Mesendoderm (in vitro differentiated cells): ENCODE data around the gene GKAP1.

Experiments used
- DNase-seq: peaks from one replicate; pipeline ENCODE4 v3.0.0; 2013
- H2AK5ac ChIP-seq: 2 replicates; pipeline ENCODE4 v1.6.1; 2013; ENCODE audit warnings: low read length, inconsistent platforms
- H2BK120ac ChIP-seq: 2 replicates; pipeline ENCODE4 v1.6.1; 2013; ENCODE audit warnings: low read depth, mild to moderate bottlenecking, low read length, moderate library complexity, mixed read lengths
- H2BK15ac ChIP-seq: replicated peaks from 2 replicates; pipeline ENCODE4 v1.6.1; 2013; ENCODE audit warnings: low read depth, mild to moderate bottlenecking, moderate library complexity
- H2BK5ac ChIP-seq: 2 replicates; pipeline ENCODE4 v1.6.1; 2013; ENCODE audit warnings: low read length, inconsistent platforms
- H3K18ac ChIP-seq: 2 replicates; pipeline ENCODE4 v1.6.1; 2013; ENCODE audit warnings: mild to moderate bottlenecking, low read length, mixed read lengths
- H3K23ac ChIP-seq: one replicate; pipeline ENCODE4 v1.6.1; 2013; ENCODE audit warnings: low read length
- H3K27ac ChIP-seq: 2 replicates; pipeline ENCODE4 v1.5.1; 2013; ENCODE audit warnings: low read depth, mild to moderate bottlenecking, inconsistent platforms, low read length, moderate library complexity
- H3K27me3 ChIP-seq: 2 replicates; pipeline ENCODE4 v1.6.1; 2013; ENCODE audit warnings: low read length, control low read depth, mild to moderate bottlenecking, inconsistent platforms; ENCODE audit not compliant: insufficient read depth, poor library complexity
- H3K36me3 ChIP-seq: 2 replicates; pipeline ENCODE4 v1.6.1; 2013; ENCODE audit warnings: low read length, inconsistent platforms; ENCODE audit not compliant: control insufficient read depth, insufficient read depth
- H3K4ac ChIP-seq: one replicate; pipeline ENCODE4 v1.6.1; 2013; ENCODE audit warnings: low read depth, mild to moderate bottlenecking, low read length, moderate library complexity
- H3K4me1 ChIP-seq: 2 replicates; pipeline ENCODE4 v1.6.1; 2013; ENCODE audit warnings: low read depth, low read length, inconsistent platforms; ENCODE audit not compliant: control insufficient read depth
- H3K4me2 ChIP-seq: 2 replicates; pipeline ENCODE4 v1.6.1; 2013; ENCODE audit warnings: low read length
- H3K4me3 ChIP-seq: 2 replicates; pipeline ENCODE4 v1.5.1; 2013; ENCODE audit warnings: mild to moderate bottlenecking, low read length
- H3K56ac ChIP-seq: one replicate; pipeline ENCODE4 v1.6.1; 2013; ENCODE audit warnings: low read length
- H3K79me1 ChIP-seq: 2 replicates; pipeline ENCODE4 v1.6.1; 2013; ENCODE audit warnings: low read length, inconsistent platforms
- H3K79me2 ChIP-seq: 2 replicates; pipeline ENCODE4 v1.6.1; 2013; ENCODE audit warnings: mild to moderate bottlenecking, low read length; ENCODE audit not compliant: control insufficient read depth, insufficient read depth
- H3K9ac ChIP-seq: 2 replicates; pipeline ENCODE4 v1.6.1; 2013; ENCODE audit warnings: low read length, inconsistent platforms
- H4K5ac ChIP-seq: one replicate; pipeline ENCODE4 v1.6.1; 2013; ENCODE audit warnings: low read length
- H4K8ac ChIP-seq: one replicate; pipeline ENCODE4 v1.6.1; 2013; ENCODE audit warnings: low read depth, mild to moderate bottlenecking, control low read depth, low read length, moderate library complexity
- WGBS: extraction: QIAGEN DNeasy Blood & Tissue Kit; methylation state at CpG from one replicate; pipeline ENCODE4 v1.1.7; 2013; ENCODE audit warnings: low lambda C conversion rate, missing lambda C conversion rate; ENCODE audit not compliant: insufficient coverage; ENCODE audit errors: extremely low coverage; 5-methylcytosine and 5-hydroxymethylcytosine counted together

Gene GKAP1

DNA sequence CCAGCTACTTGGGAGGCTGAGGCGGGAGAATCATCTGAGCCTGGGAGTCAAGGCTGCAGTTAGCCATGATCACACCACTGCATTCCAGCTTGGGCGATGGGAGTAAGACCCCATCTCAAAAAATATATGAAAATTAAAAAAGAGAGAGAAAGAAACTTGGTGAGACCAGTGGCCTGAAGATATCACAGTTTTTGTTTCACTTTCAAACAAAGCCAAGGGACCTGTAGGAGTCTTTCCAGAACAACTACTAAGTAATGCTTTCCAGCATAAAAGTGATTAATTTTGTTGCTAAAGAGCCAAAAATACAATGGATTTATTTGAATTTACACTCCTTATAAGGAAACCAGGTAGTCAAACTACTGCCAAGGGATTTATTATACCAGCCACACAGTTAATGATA is 23.5 kb downstream of the GKAP1 start:
- Histone ChIP-seq H3K79me1 (no peaks in the 10 kb centered on the region), H3K23ac (no peak overlapping the region), H3K4me3 (no peak overlapping the region), H3K9ac (no peak overlapping the region), H2BK120ac (no peak overlapping the region), H3K4me1 (no peaks in the 10 kb centered on the region), H3K56ac (no peak overlapping the region), H2AK5ac (no peak overlapping the region), H3K79me2 (no peaks in the 10 kb centered on the region), H4K8ac (no peak overlapping the region), H3K27me3 (no peaks in the 10 kb centered on the region), H2BK5ac (no peak overlapping the region), H3K18ac (no peak overlapping the region), H3K4ac (no peak overlapping the region), H3K4me2 (no peak overlapping the region), H2BK15ac (no peak overlapping the region), H3K36me3 (no peaks in the 10 kb centered on the region), H3K27ac (no peak overlapping the region), H4K5ac (no peak overlapping the region)
- WGBS, result no CpG with 5 or more reads among the region's 2 CpGs
- DNase-seq, result no peak

DNA sequence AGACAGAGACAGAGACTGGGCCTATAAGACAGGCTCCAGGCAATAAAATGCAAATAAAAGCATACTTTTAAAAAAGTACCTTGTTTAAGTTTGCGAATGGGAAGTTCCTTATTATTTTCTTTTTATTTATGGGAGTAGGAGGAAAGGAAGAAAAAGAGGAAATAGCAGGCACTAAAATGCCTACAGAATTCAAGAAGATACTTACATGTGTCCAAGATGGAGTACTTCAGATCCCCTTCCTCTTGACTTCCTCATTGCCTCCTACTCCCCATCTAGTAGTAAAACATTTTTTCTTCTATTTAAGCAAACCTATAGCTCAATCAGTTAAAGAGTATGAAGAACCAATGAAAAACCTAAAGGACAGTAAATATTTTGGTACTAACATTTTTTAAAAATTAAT is 24.8 kb downstream of the GKAP1 start:
- WGBS, result no CpG with 5 or more reads among the region's 1 CpG
- H3K23ac ChIP-seq, result no peak overlapping the region
- H3K27me3 ChIP-seq, result no peaks in the 10 kb centered on the region
- H3K4me3 ChIP-seq, result no peak overlapping the region
- no peak overlapping the region for H3K4me2 ChIP-seq
- H2AK5ac ChIP-seq, result no peak overlapping the region
- DNase-seq, result no peak
- no peaks in the 10 kb centered on the region for H3K79me1 ChIP-seq
- no peak overlapping the region for H3K27ac ChIP-seq
- no peak overlapping the region for H4K8ac ChIP-seq
- H2BK5ac ChIP-seq, result no peak overlapping the region
- no peak overlapping the region for H3K18ac ChIP-seq
- no peak overlapping the region for H4K5ac ChIP-seq
- no peak overlapping the region for H3K4ac ChIP-seq
- no peaks in the 10 kb centered on the region for H3K36me3 ChIP-seq
- H3K9ac ChIP-seq, result no peak overlapping the region
- H3K79me2 ChIP-seq, result no peaks in the 10 kb centered on the region
- H3K4me1 ChIP-seq, result no peaks in the 10 kb centered on the region
- H3K56ac ChIP-seq, result no peak overlapping the region
- no peak overlapping the region for H2BK120ac ChIP-seq
- no peak overlapping the region for H2BK15ac ChIP-seq

DNA sequence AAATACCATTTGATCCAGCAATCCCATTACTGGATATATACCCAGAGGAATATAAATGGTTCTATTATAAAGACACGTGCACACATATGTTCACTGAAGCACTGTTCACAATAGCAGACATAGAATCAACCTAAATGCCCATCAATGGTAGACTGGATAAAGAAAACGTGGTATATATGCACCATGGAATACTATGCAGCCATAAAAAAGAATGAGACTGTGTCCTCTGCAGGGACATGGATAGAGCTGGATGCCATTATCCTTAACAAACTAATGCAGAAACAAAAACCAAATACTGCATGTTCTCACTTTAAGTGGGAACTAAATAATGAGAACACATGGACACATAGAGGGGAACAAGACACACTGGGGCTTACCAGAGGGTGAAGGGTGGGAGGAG is 39.4 kb downstream of the GKAP1 start:
- WGBS, result no CpG with 5 or more reads among the region's 2 CpGs
- no peak overlapping the region for H3K56ac ChIP-seq
- no peak overlapping the region for H3K18ac ChIP-seq
- H3K9ac ChIP-seq, result no peak overlapping the region
- H3K79me1 ChIP-seq, result no peaks in the 10 kb centered on the region
- no peak overlapping the region for H2AK5ac ChIP-seq
- H3K4ac ChIP-seq, result no peak overlapping the region
- no peak overlapping the region for H3K4me3 ChIP-seq
- no peaks in the 10 kb centered on the region for H3K4me1 ChIP-seq
- no peak overlapping the region for H3K27ac ChIP-seq
- no peaks in the 10 kb centered on the region for H3K79me2 ChIP-seq
- no peak overlapping the region for H4K5ac ChIP-seq
- H3K36me3 ChIP-seq, result no peaks in the 10 kb centered on the region
- H3K27me3 ChIP-seq, result no peaks in the 10 kb centered on the region
- no peak overlapping the region for H3K23ac ChIP-seq
- no peak overlapping the region for H2BK15ac ChIP-seq
- no peak overlapping the region for H2BK120ac ChIP-seq
- no peak overlapping the region for H3K4me2 ChIP-seq
- no peak for DNase-seq
- H4K8ac ChIP-seq, result no peak overlapping the region
- no peak overlapping the region for H2BK5ac ChIP-seq

DNA sequence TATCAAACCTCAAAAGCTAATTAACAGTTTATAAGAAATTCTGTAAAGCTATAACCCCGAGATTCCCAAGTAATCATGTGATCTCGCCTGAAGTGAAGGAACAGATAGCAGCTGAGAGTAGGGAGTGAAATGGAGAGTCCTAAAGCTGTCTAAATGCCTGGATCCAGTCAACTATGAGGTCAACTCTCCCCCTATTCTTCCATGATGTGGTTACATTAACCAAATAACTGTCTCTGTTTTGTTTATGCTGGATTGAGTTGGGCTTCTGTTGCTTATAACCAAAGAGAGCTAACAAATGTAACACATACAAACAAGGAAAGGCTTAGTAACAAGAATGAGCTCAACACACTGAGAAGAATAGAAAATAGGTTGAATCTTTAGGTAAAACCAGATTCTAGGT is 41.6 kb downstream of the GKAP1 start:
- no peaks in the 10 kb centered on the region for H3K36me3 ChIP-seq
- no peak overlapping the region for H3K23ac ChIP-seq
- no peak overlapping the region for H4K5ac ChIP-seq
- H3K9ac ChIP-seq, result no peak overlapping the region
- no peak overlapping the region for H2BK5ac ChIP-seq
- H3K56ac ChIP-seq, result no peak overlapping the region
- no peaks in the 10 kb centered on the region for H3K27me3 ChIP-seq
- H3K27ac ChIP-seq, result no peak overlapping the region
- H2BK15ac ChIP-seq, result no peak overlapping the region
- H3K4me3 ChIP-seq, result no peak overlapping the region
- no peak overlapping the region for H3K4me2 ChIP-seq
- H3K4ac ChIP-seq, result no peak overlapping the region
- H3K79me1 ChIP-seq, result no peaks in the 10 kb centered on the region
- H4K8ac ChIP-seq, result no peak overlapping the region
- no peaks in the 10 kb centered on the region for H3K79me2 ChIP-seq
- no CpG with 5 or more reads among the region's 2 CpGs for WGBS
- no peak for DNase-seq
- H3K18ac ChIP-seq, result no peak overlapping the region
- no peak overlapping the region for H2BK120ac ChIP-seq
- no peak overlapping the region for H2AK5ac ChIP-seq
- H3K4me1 ChIP-seq, result no peaks in the 10 kb centered on the region

DNA sequence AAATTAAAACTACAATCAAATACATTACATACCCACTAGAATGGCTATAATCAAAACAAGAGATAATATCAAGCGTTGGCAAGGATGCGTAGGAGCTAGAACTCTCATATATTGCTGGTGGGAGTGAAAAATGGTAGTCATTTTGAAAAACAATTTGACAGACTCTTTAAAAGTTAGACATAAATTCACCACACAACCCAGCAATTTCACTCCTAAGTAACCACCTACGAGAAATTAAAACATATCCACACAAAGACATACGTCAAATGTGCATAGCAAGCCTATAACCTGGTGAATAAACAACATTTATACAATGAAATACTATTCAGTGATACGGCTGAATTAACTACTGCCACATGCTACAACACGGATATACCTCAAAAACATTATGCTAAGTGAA is 44.7 kb downstream of the GKAP1 start:
- H3K79me2 ChIP-seq, result no peaks in the 10 kb centered on the region
- H3K27ac ChIP-seq, result no peak overlapping the region
- H4K5ac ChIP-seq, result no peak overlapping the region
- H2BK120ac ChIP-seq, result no peak overlapping the region
- H3K56ac ChIP-seq, result no peak overlapping the region
- no peak overlapping the region for H3K4ac ChIP-seq
- H3K79me1 ChIP-seq, result no peaks in the 10 kb centered on the region
- H3K18ac ChIP-seq, result no peak overlapping the region
- H2BK15ac ChIP-seq, result no peak overlapping the region
- WGBS, result no CpG with 5 or more reads among the region's 6 CpGs
- H4K8ac ChIP-seq, result no peak overlapping the region
- H3K23ac ChIP-seq, result no peak overlapping the region
- no peak overlapping the region for H2BK5ac ChIP-seq
- no peak overlapping the region for H2AK5ac ChIP-seq
- H3K36me3 ChIP-seq, result no peaks in the 10 kb centered on the region
- no peak overlapping the region for H3K4me2 ChIP-seq
- no peak overlapping the region for H3K4me3 ChIP-seq
- no peak overlapping the region for H3K9ac ChIP-seq
- H3K4me1 ChIP-seq, result no peaks in the 10 kb centered on the region
- DNase-seq, result no peak
- no peaks in the 10 kb centered on the region for H3K27me3 ChIP-seq

DNA sequence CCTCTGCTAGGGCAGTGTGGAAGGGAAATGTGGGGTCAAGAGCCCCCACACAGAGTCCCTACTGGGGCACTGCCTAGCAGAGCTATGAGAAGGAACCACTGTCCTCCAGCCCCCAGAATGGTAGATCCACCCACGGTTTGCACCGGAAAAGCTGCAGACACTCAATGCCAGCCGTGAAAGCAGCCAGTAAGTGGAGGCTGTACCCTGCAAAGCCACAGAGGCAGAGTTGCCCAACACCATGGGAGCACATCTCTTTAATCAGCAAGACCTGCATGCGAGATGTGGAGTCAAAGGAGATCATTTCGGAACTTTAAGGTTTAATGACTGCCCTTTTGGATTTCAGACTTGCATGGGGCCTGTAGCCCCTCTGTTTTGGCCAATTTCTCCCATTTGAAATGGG is 52.2 kb downstream of the GKAP1 start:
- no peak overlapping the region for H4K8ac ChIP-seq
- no peak overlapping the region for H3K4me2 ChIP-seq
- no peak for DNase-seq
- H3K79me1 ChIP-seq, result no peaks in the 10 kb centered on the region
- no CpG with 5 or more reads among the region's 5 CpGs for WGBS
- no peaks in the 10 kb centered on the region for H3K79me2 ChIP-seq
- no peak overlapping the region for H3K4ac ChIP-seq
- no peaks in the 10 kb centered on the region for H3K27me3 ChIP-seq
- H3K36me3 ChIP-seq, result no peaks in the 10 kb centered on the region
- H3K56ac ChIP-seq, result no peak overlapping the region
- no peak overlapping the region for H2BK15ac ChIP-seq
- no peak overlapping the region for H2BK120ac ChIP-seq
- no peak overlapping the region for H3K18ac ChIP-seq
- H4K5ac ChIP-seq, result no peak overlapping the region
- H3K27ac ChIP-seq, result no peak overlapping the region
- no peak overlapping the region for H2BK5ac ChIP-seq
- no peak overlapping the region for H2AK5ac ChIP-seq
- no peaks in the 10 kb centered on the region for H3K4me1 ChIP-seq
- H3K9ac ChIP-seq, result no peak overlapping the region
- no peak overlapping the region for H3K23ac ChIP-seq
- H3K4me3 ChIP-seq, result no peak overlapping the region
